Right cardiac atrium (tissue), 5 donors: ENCODE results near the gene SUCLA2. TPM values are rescaled to one million over a fixed set of nuclear protein-coding genes. Genes with fewer than 3 reads are reported as not detected.
"Not testable (repeated sequence)": the region's sequence is repeated elsewhere in the genome, so short reads cannot be mapped to it uniquely, and the experiment has no call there.

Experiments used
- ATAC-seq, 2 donors: fragments of 200-7000 bp; cut with Tn5 transposase; one replicate each; pipeline versions ENCODE4 v1.8.0 to v1.9.1; 2020; ENCODE audit warnings: moderate library complexity in 2 of 2, mild to moderate bottlenecking in 1 of 2
- DNase-seq, 3 donors: peaks; one replicate each; pipeline ENCODE4 v3.0.0-alpha.2; 2020
- H3K27ac ChIP-seq: one replicate; pipeline ENCODE4 v1.5.1; 2013; ENCODE audit warnings: mild to moderate bottlenecking, low read length, control low read depth, moderate library complexity
- H3K27me3 ChIP-seq: one replicate; pipeline ENCODE4 v1.6.1; 2013; ENCODE audit not compliant: control insufficient read depth, insufficient read depth
- H3K4me1 ChIP-seq: one replicate; pipeline ENCODE4 v1.6.1; 2013; ENCODE audit warnings: low read length; ENCODE audit not compliant: control insufficient read depth, insufficient read depth
- H3K4me3 ChIP-seq: one replicate; pipeline ENCODE4 v1.5.1; 2013; ENCODE audit warnings: low read length, control low read depth
- H3K9me3 ChIP-seq: one replicate; pipeline ENCODE4 v1.6.1; 2013; ENCODE audit warnings: low read length; ENCODE audit not compliant: control insufficient read depth
- WGBS: extraction: QIAGEN DNeasy Blood & Tissue Kit; methylation state at CpG from one replicate; pipeline ENCODE4 v1.1.7; 2013; 5-methylcytosine and 5-hydroxymethylcytosine counted together
- intact Hi-C, 4 donors: fragments of 100-400 bp; cut with DNase I; formaldehyde crosslinking; loops; one replicate each; pipeline versions ENCODE4 v1.11.0 to v1.14.0; 2022 to 2023
- polyA plus RNA-seq: library from polyadenylated mRNA; stranded (reverse); fragments of 200-250 nt; gene quantifications from one replicate; pipeline ENCODE4 v1.2.3, GENCODE V29; 2013
- total RNA-seq, 4 donors: library from RNA; stranded (reverse); fragmentation: NEBNext Ultra II Directional; extraction: Animal tissue kit (Norgen Biotek cat#: 25700); gene quantifications; one replicate each; pipeline ENCODE4 v1.2.1, GENCODE V29; 2021
- donor health status: healthy with polysubstance abuse.
- donor health status: DM: no; HTN: yes; CAD: no.
- donor health status: DM: no; HTN: no; CAD: no.
- donor health status: DM: no; HTN: yes; CAD: no; lungs with severe emphysema.
- donor health status: DM: yes; HTN: yes; CAD: no.

The SUCLA2 gene
- total and polyA plus RNA-seq, 5 donors, result 74.6 to 103 (median 90.7) TPM

DNA sequence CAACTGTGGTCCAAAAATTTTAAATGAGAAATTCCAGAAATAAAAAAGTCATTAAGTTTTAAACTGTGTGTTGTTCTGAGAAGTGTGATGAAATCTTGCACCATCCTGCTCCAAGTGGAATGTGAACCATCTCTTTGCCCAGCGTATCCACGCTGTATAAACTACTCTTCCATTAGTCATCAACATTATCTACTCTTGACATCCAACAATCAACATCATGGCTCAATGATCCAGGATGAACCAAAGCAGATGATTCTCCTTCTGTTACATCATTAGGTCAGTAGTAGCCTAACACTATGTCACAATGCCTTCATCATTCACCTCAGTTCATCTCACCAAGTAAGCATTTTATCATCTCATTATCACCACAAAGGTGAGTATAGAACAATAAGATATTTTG lies 55.3 kb downstream of the SUCLA2 start:
- Histone ChIP-seq H3K9me3 (no peaks in the 10 kb centered on the region), H3K27me3 (no peaks in the 10 kb centered on the region), H3K4me1 (no peaks in the 10 kb centered on the region), H3K4me3 (no peak overlapping the region), H3K27ac (no peak overlapping the region)
- DNase-seq, result no peak
- 91% methylated on average over 2 of the region's 2 CpGs for WGBS
- intact Hi-C loops, result no loop called here
- no peak for ATAC-seq

DNA sequence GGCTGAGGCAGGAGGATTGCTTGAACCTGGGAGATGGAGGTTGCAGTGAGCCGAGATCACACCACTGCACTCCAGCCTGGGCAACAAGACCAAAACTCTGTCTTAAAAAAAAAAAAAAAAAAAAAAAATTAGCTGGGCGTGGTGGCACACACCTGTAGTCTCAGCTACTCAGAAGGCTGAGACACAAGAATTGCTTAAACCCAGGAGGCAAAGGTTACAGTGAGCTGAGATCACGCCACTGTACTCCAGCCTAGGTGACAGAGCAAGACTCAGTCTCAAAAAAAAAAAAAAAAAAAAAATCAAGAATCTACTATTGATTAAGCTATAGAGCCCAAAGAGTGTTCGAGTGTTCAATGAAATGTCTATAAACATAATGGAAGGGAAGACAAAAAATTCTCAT lies 55.9 kb downstream of the SUCLA2 start:
- DNase-seq, ATAC-seq, H3K9me3 ChIP-seq, H3K4me3 ChIP-seq, H3K27ac ChIP-seq, intact Hi-C loops, H3K4me1 ChIP-seq, H3K27me3 ChIP-seq: not testable (repeated sequence)
- WGBS, result 99% methylated on average over 4 of the region's 4 CpGs

DNA sequence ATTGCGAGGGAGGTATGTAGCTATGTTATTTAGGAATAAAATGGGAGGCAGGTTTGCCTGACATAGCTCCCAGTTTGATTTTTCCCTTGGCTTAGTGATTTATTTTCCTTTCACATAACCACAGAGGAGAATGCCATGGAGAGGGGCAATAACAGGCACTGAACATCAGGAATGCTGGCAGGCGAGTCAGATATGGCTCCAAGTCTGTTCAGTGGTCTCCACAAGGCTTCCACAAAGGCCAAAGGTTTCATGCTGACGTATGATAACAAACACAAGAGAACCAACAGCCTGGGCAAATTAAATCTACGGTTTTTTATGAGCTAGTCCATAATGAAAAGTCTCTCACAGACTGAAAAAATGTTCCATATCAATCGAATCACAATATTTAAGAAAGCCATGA lies 66.7 kb downstream of the SUCLA2 start:
- Histone ChIP-seq H3K9me3 (no peaks in the 10 kb centered on the region), H3K27me3 (no peaks in the 10 kb centered on the region), H3K27ac (no peak overlapping the region), H3K4me3 (no peak overlapping the region), H3K4me1 (no peaks in the 10 kb centered on the region)
- 82% methylated on average over 5 of the region's 5 CpGs for WGBS
- DNase-seq, result no peak
- no peak for ATAC-seq
- intact Hi-C loops, result no loop called here

DNA sequence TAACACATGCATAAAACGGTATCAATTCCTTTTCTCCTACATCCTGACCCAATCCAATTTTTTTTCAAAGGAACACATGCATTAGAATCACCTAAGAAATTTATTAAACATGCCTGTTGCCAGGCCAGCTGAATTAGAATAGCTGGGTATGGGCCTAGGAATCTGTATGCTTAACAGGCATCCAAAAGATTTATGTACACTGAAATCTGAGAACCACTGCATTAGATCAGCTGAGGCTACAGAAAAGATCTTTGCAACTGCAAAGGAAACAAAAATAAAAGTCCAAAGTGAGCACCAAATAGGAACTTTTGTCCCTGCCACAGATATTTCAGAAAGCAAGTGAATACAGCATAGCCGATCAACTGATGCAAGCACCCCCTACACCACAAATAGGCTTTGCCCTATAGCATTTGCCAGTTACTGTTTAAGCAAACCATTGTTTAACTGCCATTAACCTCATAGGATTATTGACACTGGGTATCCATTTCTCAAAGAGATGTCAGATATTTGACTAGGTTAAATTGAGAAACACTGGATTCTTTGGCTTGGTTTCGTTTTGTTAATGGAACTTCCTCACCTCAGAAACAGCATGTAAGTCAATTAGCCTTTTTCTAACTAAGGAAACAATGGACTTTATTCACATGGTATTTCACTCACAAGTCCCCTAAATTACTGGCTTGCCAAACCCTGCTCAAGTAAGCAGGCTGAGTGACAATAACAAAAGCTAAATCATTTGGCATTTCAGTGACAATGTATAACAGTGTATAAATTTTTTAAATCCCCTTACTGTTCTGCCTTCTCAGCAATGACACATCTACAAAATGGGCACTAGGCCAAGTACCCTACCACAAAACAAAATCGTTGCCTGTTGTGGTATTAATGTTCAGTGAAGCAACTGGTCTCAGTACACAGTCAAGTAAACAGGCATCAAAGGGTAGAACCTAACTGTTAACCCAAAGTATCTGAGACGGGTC lies 67.8 kb downstream of the SUCLA2 start:
- H3K4me1 ChIP-seq, result no peaks in the 10 kb centered on the region
- 61% methylated on average over 5 of the region's 5 CpGs for WGBS
- H3K4me3 ChIP-seq, result no peak overlapping the region
- no peaks in the 10 kb centered on the region for H3K27me3 ChIP-seq
- ATAC-seq (no peak), DNase-seq (no peak)
- H3K27ac ChIP-seq, result no peak overlapping the region
- no peaks in the 10 kb centered on the region for H3K9me3 ChIP-seq
- intact Hi-C loops, result no loop called here

DNA sequence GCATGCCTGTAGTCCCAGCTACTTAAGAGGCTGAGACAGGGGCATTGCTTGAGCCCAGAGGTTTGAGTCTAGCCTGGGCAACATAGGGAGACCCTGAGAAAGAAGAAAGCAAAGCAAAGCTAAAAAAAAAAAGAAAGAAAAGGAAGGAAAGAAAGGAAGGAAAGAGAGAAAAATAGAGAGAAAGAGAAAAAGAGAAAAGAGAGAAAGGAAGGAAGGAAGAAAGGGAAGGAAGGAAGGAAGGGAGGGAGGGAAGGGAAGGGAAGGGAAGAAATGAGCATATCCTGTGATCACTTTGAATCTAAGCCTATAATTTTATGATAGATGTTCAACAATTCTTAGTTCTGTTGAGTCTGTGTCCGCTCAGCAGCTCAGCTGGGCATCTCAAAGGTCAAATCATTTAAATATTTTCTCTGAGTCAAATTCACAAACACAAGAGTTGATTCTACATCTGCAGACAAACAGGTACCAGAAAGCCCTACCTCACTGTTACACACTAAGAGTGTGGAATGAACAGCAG lies 70.4 kb downstream of the SUCLA2 start:
- Histone ChIP-seq H3K4me3 (no peak overlapping the region), H3K27me3 (no peaks in the 10 kb centered on the region), H3K27ac (no peak overlapping the region), H3K9me3 (no peaks in the 10 kb centered on the region), H3K4me1 (no peaks in the 10 kb centered on the region)
- ATAC-seq (no peak), DNase-seq (no peak)
- WGBS, result 89% methylated on average over 1 of the region's 1 CpG
- intact Hi-C loops, result no loop called here

DNA sequence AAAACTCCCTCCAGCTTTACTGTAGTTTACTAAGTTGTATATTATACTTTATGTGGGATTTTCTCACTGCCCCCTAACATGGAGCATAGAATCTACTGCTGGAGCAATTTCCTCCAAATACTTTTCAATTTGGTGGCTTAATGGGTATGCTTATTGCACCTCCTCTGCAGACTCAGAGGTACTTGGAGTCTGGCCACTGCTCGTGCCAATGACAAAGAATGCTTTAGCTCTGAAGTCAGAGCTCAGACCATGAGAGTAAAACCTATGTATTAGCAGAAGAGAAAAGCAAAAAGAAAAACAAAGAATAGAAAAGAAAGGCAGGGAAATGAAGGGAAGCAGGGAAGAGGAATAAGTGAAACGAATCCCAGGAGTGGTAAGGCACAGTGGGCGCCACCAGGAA lies 71.9 kb downstream of the SUCLA2 start:
- H3K4me3 ChIP-seq, result no peak overlapping the region
- DNase-seq, result no peak
- H3K27ac ChIP-seq, result no peak overlapping the region
- WGBS, result 83% methylated on average over 3 of the region's 3 CpGs
- H3K9me3 ChIP-seq, result no peaks in the 10 kb centered on the region
- no peak for ATAC-seq
- no peaks in the 10 kb centered on the region for H3K4me1 ChIP-seq
- intact Hi-C loops, result no loop called here
- no peaks in the 10 kb centered on the region for H3K27me3 ChIP-seq

DNA sequence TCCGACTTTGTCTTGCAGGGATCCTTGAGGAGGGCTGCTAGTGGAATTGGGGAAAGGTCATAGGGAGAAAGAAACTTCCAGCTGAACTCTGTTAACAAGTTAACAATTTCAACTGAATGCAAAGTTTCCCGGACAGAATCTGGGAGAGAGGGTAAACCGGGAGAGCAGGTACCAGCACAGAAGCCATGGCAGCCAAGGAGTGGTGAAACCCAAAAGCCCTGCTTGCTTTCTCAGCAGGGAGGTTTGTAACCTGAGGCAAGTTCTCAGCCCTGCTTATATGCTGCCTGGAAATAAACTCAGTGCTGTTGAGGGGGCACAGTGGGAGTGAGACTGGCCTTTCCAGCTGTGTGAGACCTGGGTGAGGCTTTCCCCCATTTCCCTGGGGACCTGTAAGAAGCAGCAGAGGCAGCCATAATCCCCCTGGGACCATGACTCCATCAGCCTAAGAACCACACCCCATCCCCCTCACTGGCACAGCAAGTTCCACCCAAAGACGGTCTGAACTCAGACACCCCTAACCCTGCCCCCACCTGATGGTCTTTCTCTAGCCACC lies 84.0 kb downstream of the SUCLA2 start:
- intact Hi-C loops, result no loop called here
- H3K9me3 ChIP-seq, result no peaks in the 10 kb centered on the region
- H3K27ac ChIP-seq, result no peak overlapping the region
- 88% methylated on average over 4 of the region's 4 CpGs for WGBS
- no peak overlapping the region for H3K4me3 ChIP-seq
- DNase-seq (no peak), ATAC-seq (no peak)
- no peaks in the 10 kb centered on the region for H3K4me1 ChIP-seq
- H3K27me3 ChIP-seq, result no peaks in the 10 kb centered on the region

DNA sequence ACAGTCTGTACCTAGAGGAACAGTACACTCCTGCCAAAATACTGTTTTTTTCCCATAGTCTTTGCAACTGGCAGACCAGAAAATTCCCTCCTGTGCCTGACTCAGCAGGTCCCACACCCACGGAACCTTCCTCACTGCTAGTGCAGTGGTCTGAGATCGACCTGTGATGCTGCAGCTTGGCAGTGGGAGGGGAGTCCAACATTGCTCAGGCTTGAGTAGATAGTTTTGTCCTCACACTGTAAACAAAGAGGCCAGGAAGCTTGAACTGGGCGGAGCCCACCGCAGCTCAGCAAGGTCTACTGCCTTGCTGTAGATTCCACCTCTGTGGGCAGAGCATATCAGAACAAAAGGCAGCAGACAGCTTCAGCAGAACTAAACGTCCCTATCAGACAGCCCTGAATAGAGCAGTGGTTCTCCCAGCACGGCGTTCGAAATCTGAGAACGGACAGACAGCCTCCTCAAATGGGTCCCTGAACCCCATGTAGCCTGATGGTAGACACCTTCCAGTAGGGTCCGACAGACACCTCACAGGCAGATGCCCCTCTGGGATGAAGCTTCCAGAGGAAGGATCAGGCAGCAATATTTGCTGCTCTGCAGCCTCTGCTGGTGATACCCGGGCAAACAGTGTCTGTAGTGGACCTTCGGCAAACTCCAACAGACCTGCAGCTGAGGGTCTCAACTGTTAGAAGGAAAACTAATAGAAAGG lies 92.7 kb downstream of the SUCLA2 start:
- H3K4me3 ChIP-seq, result no peak overlapping the region
- H3K4me1 ChIP-seq, result no peaks in the 10 kb centered on the region
- intact Hi-C loops, result no loop called here
- no peak for DNase-seq
- WGBS, result 79% methylated on average over 12 of the region's 12 CpGs
- H3K27ac ChIP-seq, result no peak overlapping the region
- no peaks in the 10 kb centered on the region for H3K27me3 ChIP-seq
- no peak for ATAC-seq
- no peaks in the 10 kb centered on the region for H3K9me3 ChIP-seq

DNA sequence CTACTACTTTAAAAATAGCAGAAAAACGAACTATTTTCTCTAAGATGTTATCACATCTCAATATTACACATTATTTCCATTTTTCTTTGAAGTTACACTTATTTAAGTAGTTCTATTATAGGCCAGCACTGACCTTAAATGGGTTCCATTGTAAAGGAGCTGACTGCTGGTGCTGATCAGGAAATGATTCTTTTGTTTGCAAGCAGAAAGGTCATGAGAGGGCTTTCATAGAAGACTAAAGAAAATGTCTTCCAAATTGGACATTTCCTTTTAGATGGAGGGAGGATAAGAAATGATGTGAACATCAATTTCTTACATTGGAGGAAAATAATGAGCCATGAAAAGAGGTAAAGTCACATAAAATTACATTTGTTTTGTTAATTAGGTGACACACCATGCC lies 96.2 kb downstream of the SUCLA2 start:
- intact Hi-C loops, result no loop called here
- Histone ChIP-seq H3K4me1 (no peaks in the 10 kb centered on the region), H3K4me3 (no peak overlapping the region), H3K27me3 (no peaks in the 10 kb centered on the region), H3K27ac (no peak overlapping the region), H3K9me3 (no peaks in the 10 kb centered on the region)
- ATAC-seq (no peak), DNase-seq (no peak)
- 44% methylated on average over 1 of the region's 1 CpG for WGBS

DNA sequence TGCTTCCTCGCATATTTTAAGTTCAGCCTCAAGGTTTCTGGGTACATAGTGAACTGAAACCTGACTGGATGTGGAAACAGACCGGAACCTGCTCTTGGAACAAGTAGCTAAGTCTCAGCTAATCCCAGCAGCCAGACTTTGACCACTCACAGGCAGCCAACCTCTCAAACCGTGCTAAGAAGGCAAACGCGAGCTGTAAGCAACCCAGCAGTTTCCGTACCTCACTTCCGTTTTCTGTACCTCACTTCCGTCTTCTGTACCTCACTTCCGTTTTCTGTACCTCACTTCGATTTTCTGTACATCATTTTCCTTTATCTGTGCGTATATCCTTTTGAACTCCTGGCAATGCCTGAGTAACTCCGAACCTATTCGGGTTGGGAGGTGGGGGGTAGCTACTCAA lies 96.8 kb downstream of the SUCLA2 start:
- Histone ChIP-seq H3K4me1 (no peaks in the 10 kb centered on the region), H3K4me3 (no peak overlapping the region), H3K9me3 (no peaks in the 10 kb centered on the region), H3K27me3 (no peaks in the 10 kb centered on the region), H3K27ac (no peak overlapping the region)
- intact Hi-C loops, result no loop called here
- no peak for ATAC-seq
- 90% methylated on average over 13 of the region's 13 CpGs for WGBS
- no peak for DNase-seq

DNA sequence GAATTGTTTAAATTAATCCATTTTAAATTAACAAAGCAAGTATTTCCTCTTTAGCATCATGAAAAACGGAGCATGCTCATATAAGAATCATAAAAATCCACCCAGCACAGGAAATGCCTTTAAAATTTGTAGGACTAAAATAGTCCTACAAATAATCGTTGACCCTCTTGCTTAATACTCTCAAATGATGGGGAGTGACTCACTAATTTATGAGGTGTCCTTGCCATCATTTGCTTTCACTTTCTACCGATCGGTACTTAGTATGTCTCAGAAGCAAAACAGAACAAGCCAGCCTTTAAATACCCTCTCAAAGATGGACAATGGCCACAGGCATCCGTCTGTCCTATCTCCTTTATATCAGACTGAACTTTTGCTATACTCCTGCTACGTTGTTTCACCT lies 97.2 kb downstream of the SUCLA2 start:
- no peak for DNase-seq
- no peak for ATAC-seq
- no peak overlapping the region for H3K27ac ChIP-seq
- H3K4me1 ChIP-seq, result no peaks in the 10 kb centered on the region
- intact Hi-C loops, result no loop called here
- WGBS, result 57% methylated on average over 6 of the region's 6 CpGs
- H3K27me3 ChIP-seq, result no peaks in the 10 kb centered on the region
- H3K9me3 ChIP-seq, result no peaks in the 10 kb centered on the region
- no peak overlapping the region for H3K4me3 ChIP-seq
